ENCODE measurements around the gene GPR65.

Gene GPR65

DNA sequence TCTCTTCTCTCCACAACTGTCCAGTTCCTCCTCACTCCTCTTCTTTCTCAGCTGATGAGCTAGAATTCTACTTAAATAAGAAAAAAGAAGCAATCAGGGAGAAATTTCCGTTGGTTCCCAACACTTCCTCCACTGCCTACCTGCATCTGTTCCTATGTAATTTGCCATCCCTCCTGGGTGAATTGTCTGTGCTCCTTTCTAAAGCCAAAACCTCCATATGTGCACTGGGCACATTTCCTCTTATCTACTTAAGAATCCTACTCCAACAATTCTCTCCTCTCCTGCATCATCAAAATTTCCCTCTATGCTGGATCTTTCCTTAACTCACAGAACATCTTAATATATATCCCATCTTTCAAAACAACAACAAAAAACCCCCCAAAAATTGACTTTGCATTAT, 35.2 kb downstream of the GPR65 start:
- no peak for DNase-seq (ENCODE audit: low read depth)

DNA sequence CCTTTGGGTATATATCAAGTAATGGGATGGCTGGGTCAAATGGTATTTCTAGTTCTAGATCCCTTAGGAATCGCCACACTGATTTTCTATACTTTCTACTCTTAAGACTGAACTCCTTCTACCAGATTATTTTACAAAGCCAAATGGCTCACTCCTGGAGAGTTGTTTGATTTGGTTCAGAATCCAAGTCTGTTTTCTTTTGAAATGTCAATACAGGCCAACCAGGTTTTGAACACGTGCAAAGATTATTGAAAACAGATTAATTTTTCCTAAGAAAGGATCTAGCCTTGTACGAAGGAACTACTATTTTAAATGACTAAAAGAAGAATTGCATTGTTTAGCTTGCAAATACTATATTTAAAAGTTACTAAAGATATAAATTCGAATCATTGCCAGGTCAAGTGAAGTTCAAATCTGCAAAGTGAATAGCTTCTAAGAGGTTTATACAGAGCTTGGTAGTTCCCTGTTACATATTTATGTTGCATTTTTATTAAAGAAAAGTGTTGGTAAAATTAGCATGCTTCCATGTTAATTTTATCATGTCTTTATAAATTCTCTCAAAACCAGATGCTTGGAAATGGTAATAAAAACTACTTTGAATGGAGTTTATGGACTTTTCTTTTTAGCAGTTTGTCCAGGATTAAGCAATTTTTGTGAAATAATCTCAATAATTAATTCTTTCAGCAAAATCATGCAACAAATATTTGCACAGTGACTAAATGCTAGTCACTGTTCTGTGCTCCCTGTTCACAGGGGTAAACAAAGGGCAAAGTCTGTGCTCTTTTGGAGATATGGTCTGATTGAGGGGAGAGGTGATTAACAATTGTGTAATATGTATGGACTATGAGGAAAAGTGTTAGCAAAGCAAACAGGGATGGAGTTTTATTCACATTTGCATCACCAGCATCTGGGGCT, 38.9 kb downstream of the GPR65 start:
- DNase-seq (ENCODE audit: low read depth): no peak

DNA sequence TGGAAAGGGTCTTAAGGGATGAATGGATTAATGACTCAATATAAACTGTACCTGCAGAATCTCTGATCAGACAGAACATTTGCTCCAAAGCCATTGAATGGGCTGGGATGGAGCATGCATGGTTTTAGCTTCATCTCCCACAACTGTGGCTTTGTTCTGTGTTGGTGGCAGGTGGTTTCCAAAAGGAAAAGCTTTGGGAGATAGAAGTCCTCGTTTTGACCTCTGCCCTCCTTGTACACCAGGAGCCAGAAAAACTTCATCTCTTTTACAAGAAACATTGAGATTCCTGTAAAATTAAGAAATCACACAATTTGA, 39.5 kb downstream of the GPR65 start:
- DNase-seq (ENCODE audit: low read depth): no peak

DNA sequence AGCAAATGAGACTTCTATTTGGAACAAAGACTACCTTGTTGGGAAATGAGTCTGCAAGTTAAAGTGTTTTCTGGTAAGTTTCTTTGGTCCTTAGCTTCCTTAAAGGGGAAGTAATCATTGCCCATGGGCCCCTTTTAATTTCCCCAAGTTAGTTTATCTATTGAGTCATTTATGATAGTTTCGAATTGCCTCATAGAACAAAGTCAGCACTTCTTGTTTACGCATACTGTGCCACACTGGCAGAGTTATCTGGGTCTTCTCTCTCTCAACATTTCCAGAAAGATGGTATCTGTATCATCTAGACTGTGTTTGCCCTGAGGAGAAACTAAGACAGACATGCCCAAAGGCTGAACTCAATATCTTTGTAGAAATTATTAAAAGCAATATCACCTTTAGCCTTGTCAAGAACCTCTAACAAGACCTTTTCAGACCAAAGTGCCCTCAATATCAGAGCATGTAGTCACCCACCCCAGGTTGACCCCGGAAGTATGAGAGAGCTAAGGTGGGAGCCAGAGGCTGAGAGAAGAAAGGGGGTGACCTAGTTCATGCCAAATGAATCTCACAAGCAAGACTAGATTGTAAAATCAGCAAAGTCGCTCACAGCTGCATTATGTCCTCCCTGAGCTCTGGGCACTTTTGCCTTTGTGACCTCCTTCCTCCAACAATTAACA, 40.0 kb downstream of the GPR65 start:
- no peak for DNase-seq (ENCODE audit: low read depth)

DNA sequence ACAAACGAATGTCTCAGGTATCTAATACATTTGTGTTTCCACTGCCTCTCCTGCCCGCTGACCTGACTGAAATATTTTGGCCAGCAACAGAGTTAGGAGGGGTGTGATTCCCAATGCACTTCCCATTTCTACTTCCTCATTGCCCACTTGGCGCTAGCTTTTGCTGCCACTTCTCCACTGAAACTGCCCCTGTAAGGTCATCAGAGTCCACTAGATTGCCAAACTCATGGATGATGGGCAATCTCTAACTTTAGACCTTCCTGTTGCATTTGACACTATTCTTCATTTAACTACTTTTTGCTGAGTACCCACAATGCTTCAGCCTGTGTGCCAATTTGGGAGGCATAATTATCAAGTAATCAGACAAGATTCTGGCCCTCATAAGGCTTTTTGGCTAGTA, 40.8 kb downstream of the GPR65 start:
- DNase-seq (ENCODE audit: low read depth): no peak

DNA sequence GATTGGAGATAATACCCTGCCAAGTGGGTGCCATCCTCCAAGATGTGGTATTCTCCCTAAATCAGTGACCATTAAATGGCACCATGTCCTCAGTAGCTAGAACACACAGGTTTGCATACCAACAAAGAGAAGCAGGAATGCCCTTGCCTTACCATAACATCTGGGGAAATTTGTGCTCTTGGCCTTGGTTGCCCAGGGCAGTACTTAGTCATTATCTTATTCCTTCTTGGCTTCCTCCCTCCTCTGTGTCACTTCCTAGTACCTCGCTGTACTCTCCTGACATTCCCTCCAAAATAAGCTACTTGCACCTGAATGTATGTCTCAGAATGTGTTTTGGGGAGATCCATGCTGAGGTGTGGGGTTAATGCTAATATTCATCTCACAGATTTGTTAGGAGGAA, 43.4 kb downstream of the GPR65 start:
- DNase-seq (ENCODE audit: low read depth): no peak

DNA sequence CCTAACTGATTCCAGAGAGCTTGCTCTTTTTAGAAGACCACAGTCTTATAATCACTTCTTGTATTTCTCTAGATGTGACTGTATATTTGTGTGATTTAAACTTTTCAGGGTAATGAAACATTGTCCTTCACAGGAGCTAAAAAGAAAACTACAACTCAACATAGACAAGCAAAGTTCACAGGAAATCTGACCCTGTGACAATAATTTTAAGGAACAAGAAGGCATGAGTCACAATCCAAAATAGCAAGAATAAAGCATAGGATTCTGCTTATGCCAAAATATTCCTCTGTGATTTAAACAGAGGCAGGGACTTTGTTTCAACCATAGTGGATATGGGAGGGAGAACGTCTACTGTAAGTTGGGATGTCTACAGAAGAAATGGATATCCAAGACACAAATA, 44.3 kb downstream of the GPR65 start:
- DNase-seq (ENCODE audit: low read depth): no peak

DNA sequence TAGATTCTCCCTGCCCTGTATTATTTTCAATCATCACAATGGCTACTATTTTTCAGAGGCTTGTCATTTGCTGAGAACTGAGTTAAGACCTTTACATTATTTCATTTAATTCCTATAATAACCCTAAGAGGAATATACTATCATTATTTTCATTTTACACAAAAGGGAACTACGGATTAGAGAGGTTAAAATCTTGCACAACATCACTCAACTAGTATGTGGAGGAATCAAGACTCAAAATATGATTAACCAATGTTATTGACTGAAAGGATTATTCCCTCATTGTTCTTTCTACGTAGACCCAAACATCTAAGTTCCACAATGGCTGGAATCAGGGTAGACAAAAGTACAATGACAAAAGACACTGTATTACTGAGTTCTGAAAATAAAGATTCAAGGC, 45.0 kb downstream of the GPR65 start:
- no peak for DNase-seq (ENCODE audit: low read depth)

DNA sequence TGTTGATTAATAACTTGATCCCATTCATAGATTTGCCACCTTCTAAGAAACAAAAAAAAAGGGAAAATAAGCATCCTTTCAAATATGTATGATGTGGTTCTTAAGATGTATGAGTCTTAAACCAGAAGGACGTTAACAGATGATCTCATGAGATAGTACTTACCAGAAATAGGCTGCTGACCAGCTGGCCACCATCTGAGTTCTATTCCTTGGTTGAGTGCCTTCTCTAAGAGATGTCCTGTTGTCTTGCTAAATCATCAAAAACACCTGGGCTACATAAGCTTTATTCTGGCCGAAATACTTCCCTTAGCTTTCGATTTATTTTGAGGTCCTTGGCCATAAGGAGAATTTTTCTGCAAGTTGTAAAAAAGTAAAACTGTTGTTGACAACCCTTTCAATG, 55.6 kb downstream of the GPR65 start:
- DNase-seq (ENCODE audit: low read depth): no peak

DNA sequence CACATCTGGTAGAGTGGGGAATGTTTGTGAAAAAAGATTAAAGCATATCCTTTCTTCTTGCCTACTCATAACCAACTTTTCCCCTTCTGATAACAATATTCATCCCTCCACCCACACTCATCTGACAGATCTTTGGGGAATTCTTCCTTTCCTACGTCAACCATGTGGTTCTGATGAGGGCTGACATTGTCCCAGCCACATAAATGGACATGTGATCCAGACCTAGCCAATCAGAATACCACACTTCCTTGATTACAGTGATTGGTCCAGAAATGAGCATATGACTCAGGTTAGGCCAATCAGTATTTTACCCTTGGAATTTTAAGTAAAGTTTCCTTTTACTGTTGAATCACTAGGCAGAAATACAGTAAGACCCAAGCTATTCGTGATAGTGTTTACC, 58.9 kb downstream of the GPR65 start:
- DNase-seq (ENCODE audit: low read depth): no peak
